ENCODE data around the gene SOWAHA. TPM values are rescaled to one million over a fixed set of nuclear protein-coding genes. Genes with fewer than 3 reads are reported as not detected.

The SOWAHA gene
- total and polyA plus RNA-seq, 2 donors (not counting 3 experiments of a cell fraction or from before 2014, with no cell fraction given), result not detected

GRCh38 chr5:132785365-132785764 lies 27.7 kb upstream of the SOWAHA start:
- TF ChIP-seq POLR2AphosphoS5 (IDR thresholded peaks at IDR 0.05; ENCODE audit: insufficient read depth, low read depth, low read length), result no peak
- TF ChIP-seq MAX (IDR thresholded peaks at IDR 0.05; ENCODE audit: insufficient read depth, insufficient read length), result no peak
- no peak for TF ChIP-seq MYC (IDR thresholded peaks at IDR 0.05; ENCODE audit: low read depth, low read length)
- TF ChIP-seq CTCF (IDR thresholded peaks at IDR 0.05; ENCODE audit: extremely low read depth in 1 of 2, insufficient read depth in 1 of 2, low read depth in 1 of 2, low read length in 2 of 2), result no peak
- TF ChIP-seq FOS (IDR thresholded peaks at IDR 0.05; ENCODE audit: borderline replicate concordance, insufficient read depth, low read length), result no peak
- TF ChIP-seq GATA2 (IDR thresholded peaks at IDR 0.05; ENCODE audit: insufficient read depth, insufficient read length, low read depth, low read length), result no peak
- TF ChIP-seq EZH2 (IDR thresholded peaks at IDR 0.05; ENCODE audit: borderline replicate concordance, low read depth, low read length, severe bottlenecking), result no peak
- TF ChIP-seq JUN (IDR thresholded peaks at IDR 0.05; ENCODE audit: borderline replicate concordance, insufficient read depth, insufficient read length, low read depth), result no peak
- TF ChIP-seq POLR2A (IDR thresholded peaks at IDR 0.05; ENCODE audit: low read depth, low read length), result no peak
- dilution Hi-C loops (cut with MboI; ENCODE audit: extremely low pct_ligation_motif_present, low sequenced_read_pairs) (no loop called here), intact Hi-C loops (cut with micrococcal nuclease) (no loop called here)
- Histone ChIP-seq H3K4me2 (ENCODE audit: insufficient read depth, low read length) (no peak overlapping the region), H4K20me1 (replicated peaks; ENCODE audit: control insufficient read depth, extremely low read depth, insufficient read depth, low read length) (no peaks in the 10 kb centered on the region), H3K36me3 (ENCODE audit: control insufficient read depth in 2 of 2, extremely low read depth in 1 of 2, insufficient read depth in 2 of 2, low read length in 2 of 2) (no peaks in the 10 kb centered on the region), H3K4me3 (replicated peaks in 1 of 3; ENCODE audit: insufficient read depth in 1 of 3, low read depth in 1 of 3, low read length in 3 of 3) (no peak overlapping the region), H3K9me1 (replicated peaks; ENCODE audit: control insufficient read depth, extremely low read depth, insufficient read depth, low read length) (no peaks in the 10 kb centered on the region), H3K27me3 (ENCODE audit: control insufficient read depth in 2 of 2, insufficient read depth in 2 of 2, low read length in 2 of 2) (no peaks in the 10 kb centered on the region), H3K79me2 (ENCODE audit: control insufficient read depth, insufficient read depth, low read length) (no peaks in the 10 kb centered on the region), H3K9me3 (replicated peaks; ENCODE audit: control insufficient read depth, insufficient read depth, low read length) (no peaks in the 10 kb centered on the region), H3K9ac (replicated peaks; ENCODE audit: extremely low read depth, insufficient read depth, low read length) (no peak overlapping the region), H3K4me1 (ENCODE audit: control insufficient read depth, extremely low read depth, insufficient read depth, low read length) (peaks cover 12% of the 10 kb centered on the region), H3K27ac (ENCODE audit: insufficient read depth, low read depth, low read length) (no peak overlapping the region), H2AFZ (ENCODE audit: low read depth, low read length) (no peak overlapping the region)
- CTCF ChIA-PET, result interaction anchor here (1.2 to 1.9 kb wide), 2 partner anchors 13 to 34 kb away, joined by 4 to 11 read pairs; no protein-coding TSS in a partner anchor
- POLR2A ChIA-PET, result no interaction called here
- FAIRE-seq (no peak), DNase-seq (ENCODE audit: low read depth, low spot score) (no peak)
- BruUV-seq (replicated peaks), result no TSS peak

All from endothelial cell of umbilical vein (primary cell).